GM18526 (cell line): Measurements from ENCODE around the gene TSC22D3.

ENCODE experiments used
- POLR2A ChIP-seq: IDR thresholded peaks from 3 replicates; pipeline ENCODE4 v1.6.1; 2011; ENCODE audit not compliant: insufficient read length; ENCODE audit errors: extremely low read depth

The TSC22D3 gene

DNA sequence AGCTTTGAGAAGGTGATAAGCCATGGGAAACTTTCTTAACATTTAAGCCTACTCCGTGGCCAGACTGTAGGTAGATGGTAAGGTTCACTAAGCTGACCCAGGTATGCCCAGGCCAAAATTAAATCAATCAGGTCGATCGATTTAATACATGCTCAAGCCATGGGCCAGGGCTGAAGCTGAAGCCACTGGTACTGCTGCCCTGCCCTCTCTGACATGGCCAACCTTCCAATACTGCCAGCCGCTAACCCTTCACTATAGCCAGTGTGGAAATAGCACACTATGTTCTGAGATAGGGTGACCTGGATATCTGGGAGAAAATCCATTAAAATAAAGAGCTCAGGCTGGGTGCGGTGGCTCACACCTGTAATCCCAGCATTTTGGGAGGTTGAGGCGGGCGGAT, 31.6 kb downstream of the TSC22D3 start:
- TF ChIP-seq POLR2A, result no peak

DNA sequence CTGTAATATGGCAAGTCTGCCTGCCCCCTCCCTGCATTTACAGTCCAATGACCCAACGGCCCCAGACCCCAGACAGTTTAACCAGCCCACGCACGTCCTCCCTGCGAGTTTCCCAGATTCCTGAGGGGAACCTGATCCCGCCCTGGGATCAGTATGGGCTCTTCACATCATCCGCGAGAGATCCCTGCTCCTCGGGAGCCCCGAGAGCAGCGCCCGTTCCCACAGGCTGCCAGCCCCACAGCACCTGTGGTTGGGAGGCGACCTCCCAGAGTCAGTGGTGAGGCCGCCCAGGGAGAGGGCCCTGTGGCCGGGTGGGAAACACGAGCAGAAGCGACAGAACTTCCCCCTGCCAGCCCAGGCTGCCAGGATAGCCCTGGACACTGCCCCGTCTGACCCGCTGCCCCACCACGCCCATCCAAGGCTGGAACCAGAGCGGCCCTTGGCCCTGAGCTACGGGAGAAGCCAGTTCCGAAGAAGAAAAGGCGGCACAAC, 32.8 kb downstream of the TSC22D3 start:
- TF ChIP-seq POLR2A, result no peak

DNA sequence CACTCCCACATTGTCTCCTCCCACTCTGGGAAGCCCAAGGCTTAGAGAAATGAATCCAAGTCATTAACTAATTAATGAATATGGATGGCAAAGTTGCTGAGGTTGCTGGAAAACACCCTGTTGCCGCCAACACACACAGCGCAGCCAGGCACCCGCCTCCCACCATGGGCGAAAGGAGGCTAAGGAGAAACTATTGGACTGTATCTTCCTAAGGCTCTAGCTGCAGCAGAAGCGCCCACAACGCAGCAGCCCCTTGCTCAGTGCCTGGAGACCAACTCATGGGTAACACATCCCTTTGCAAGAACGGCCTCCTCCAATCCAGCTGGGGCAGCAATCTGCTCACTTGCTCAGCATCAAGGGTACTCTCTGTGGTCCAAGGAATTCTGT, 34.2 kb downstream of the TSC22D3 start:
- TF ChIP-seq POLR2A, result no peak

DNA sequence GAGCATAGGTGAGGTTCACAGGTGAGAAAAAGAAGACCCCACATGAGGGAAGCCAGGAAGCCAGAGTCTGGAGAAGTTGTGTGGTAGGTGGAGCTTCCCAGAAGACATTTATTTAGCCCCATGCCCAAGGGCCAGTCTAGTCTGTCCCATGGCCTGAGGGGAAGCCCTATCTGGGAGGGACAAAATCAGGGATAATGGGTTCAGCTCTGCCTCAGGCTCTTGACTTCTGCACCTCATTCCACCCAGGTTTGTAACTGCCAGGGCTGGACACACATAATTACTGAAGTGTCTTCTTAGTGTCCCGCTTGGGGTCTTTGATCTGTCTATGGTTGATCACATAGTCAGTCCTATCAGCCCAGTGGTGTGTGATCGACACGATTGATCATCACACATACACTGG, 36.0 kb downstream of the TSC22D3 start:
- TF ChIP-seq POLR2A, result no peak

DNA sequence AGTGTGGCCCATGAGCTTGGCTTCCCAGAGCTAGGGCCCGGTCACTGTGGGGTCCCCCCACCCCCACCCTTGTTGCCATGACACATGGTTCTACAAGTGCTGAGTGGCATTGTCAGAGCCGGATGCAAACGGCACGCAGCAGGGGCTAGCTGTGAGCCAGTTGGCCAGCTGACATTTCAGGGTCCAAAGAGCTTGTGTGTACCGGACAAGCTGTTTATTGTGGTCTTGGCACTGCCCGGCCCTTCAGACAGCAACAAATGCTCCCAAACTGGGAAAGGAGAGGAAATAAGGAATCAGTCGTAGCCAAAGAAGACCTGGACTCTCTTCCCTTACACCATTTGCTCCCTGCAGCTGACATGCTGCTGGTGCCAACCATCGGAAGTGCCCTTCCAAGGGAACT, 36.8 kb downstream of the TSC22D3 start:
- TF ChIP-seq POLR2A, result no peak

DNA sequence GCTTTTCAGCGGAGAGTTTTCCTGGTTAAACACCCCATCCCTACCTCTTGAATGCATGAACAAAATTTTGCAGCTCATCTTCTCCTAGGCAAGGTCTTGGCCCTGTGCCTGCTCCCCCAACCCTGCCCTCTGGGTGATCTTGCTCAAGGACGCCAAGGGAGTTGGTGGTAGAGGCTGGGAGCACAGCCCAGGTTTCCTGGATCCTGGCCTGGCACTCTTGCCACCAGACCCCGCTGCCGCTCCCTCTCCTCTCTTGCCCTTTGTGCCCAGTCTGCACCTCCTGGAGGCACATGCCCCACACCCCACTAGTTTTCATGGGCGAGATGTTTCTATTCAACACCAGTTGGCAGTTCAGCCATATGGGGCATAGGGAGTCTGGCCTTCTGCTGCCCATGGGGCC, 37.3 kb downstream of the TSC22D3 start:
- no peak for TF ChIP-seq POLR2A

DNA sequence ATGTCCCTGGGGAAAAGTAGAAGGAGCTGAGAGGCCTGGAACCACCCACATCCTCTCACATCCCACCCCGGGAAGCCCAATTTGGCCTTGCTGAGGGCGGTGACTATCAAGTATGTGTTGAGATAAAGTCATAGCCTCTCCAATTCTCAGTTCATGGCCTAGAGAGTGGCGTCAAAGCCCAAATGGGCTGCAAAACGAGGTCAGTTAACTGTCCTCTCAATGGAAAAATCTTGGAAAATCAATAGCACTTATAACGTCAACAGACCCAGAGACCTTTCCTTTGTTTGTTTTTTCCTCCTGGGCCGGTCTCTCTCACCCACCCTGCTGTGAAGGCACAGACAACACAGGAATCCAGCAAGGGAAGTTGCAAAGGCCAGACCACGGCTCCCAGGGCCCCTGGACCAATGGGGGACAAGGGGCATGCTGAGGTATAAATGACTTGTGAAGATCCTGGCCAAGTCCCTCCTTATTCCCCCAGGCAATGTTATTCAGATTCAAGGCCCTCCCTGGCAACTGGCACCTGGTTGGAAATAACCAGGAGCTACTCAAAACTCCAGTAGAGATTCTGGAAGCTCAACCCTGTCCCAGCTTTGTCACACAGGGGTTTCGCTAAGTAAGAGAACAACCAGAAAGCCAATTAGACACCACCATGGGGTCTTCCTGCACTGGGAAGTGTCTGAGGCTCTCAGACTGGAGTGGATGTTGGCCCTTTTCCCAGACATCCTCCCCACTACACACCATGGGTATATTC, 38.6 kb downstream of the TSC22D3 start:
- TF ChIP-seq POLR2A, result no peak

DNA sequence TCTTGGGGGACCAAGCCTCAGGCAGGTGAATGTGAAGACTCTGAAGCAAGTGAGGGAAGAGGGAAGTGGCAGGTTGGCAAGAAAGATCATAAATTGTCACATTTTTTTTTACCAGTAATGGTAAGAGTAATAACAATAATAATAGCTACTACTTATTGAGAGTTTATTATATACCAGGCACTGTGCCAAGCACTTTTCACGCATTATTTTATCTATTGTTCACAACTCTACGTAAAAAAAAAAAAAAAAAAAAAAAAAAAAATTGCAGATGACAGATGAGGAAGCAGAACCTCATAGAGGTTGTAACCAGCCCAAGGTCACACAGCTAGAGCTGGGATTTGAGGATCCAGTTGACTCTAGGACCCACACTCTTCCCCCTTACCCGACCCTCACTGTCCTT, 40.9 kb downstream of the TSC22D3 start:
- TF ChIP-seq POLR2A, result no peak

DNA sequence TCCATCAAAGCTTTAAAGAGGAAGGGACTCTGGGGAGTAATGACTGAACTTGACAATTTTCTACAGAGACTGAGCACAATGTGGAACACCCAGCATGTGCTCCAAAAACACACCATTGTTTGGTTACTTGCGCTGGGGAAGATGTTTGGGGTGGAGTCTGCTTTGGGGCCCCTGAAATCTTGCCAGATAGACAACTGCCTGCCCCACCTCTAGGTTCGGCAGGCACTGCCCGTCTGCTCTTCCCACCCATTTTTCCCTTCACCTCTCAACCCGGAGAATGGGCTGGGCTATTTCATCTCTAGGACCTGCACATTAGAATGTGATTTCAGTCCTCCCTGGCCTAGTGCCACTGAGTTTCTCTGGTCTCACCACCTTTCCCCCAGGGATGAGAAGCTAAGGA, 41.9 kb downstream of the TSC22D3 start:
- TF ChIP-seq POLR2A, result no peak

DNA sequence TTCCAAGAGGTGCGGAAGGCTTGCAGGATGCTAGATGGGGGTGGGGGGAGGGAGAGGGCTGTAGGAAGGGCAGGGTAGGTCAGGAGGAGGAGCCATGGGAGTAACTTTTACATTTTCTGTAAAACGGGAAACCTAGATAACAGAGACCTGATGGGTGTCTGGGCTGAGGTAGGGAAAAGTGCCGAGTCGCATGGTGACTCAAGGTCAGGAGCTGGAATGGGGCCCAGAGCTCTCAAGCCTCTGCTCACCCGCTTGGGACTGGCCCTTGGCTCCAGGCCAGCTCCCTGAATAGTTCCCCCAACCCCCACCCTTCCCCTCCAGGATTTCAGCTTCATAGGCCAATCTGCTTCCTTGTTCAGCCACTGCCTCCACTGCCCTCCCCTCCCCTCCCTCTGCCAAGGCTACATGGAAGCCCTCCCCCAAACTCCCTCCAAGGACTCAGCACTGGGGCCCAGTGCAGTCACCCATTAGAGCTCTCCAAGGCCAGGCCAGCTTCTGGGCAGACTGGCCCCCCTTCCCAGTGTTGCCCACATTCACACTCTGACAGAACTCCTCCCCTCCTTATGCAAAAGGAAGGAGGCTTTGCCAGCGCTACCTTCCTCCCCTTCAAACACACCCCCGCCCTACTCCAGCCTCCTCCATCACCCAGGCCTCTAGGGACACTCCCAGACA, 43.6 kb downstream of the TSC22D3 start:
- no peak for TF ChIP-seq POLR2A

DNA sequence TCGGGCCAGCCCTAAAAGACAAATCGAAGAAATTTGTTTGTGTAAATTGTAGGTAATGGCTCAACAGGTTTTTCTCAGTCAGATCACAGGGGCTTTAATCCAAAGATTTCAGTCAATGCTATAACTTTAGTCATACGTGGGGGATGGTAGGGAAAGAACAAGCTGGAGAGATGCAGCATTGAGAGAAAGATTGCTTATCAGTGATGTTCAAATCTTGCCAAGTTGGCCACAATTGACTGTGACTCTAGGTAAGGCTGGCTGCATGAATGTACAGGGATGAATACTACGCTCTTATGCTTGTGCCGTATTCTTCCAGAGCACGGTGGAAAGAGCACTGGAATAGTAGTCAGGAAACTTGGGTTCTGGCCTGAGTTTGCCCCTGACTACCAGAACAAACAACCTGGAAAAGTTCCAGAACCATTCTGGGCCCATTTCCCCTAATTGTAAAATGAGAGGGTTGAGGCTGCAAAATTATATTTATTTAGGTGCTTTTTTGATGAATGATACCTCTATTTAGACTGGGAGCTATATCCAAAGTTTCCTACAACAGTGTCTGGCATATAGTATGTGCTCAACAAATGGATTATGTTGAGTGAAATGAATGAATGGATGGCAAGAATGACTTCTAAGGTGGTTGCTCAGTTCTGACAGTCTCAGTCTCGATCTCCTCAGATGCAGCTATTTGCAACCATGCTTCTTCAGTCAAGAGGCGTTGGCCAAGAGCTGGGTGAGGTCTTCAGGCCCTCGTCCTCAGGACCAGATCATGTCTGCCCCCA, 44.4 kb downstream of the TSC22D3 start:
- no peak for TF ChIP-seq POLR2A

DNA sequence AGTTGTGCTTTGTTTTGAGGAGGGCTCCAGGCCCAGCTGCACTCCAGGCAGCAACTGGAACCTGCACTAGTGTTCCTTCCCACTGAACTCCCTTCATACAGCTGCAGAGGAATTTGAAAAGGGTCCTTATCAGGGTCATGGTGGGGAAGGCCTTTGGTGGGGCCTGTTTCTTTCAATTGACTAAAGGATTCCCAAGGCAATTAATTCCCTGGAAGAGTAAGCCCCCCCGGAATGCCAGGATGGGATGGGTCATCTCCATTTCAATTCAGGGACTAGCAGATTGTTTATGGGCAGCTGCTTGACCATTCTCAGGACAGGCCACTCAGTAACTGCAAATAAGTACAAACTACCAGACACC, 45.3 kb downstream of the TSC22D3 start:
- TF ChIP-seq POLR2A, result no peak

DNA sequence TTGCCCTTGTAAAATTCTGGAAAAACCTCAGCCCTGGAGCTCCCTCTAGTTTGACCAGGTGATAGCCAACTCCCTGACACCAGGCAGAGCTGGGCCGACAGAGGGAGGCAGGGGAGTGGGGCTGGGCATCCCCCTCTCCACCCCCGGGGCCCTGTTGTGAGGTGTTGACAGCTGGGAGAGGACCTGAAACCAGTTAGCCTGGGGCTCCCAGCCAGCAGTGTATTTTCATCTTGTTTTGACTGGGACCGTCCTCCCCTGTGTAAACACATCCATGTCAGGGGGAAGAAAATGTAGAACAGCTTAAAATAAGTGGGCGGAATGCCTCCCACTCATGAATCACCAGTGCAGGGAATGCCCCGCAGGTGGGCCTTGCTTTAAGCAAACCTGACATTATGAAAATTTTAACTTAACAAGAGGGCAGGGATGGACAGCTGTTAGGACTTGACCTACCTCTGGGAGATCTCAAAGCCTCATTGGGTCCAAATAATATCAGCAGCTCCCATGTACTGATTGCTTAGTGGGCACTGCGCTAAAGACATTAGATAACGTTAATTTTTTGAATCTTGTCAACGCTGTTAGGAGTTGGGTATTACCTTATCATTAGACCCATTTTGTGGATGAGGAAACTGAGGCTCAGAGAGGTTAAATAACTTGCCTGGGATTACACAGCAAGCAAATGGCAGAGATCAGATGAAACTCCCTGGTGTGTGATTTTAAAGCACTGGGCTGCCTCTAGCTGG, 45.9 kb downstream of the TSC22D3 start:
- TF ChIP-seq POLR2A, result no peak

DNA sequence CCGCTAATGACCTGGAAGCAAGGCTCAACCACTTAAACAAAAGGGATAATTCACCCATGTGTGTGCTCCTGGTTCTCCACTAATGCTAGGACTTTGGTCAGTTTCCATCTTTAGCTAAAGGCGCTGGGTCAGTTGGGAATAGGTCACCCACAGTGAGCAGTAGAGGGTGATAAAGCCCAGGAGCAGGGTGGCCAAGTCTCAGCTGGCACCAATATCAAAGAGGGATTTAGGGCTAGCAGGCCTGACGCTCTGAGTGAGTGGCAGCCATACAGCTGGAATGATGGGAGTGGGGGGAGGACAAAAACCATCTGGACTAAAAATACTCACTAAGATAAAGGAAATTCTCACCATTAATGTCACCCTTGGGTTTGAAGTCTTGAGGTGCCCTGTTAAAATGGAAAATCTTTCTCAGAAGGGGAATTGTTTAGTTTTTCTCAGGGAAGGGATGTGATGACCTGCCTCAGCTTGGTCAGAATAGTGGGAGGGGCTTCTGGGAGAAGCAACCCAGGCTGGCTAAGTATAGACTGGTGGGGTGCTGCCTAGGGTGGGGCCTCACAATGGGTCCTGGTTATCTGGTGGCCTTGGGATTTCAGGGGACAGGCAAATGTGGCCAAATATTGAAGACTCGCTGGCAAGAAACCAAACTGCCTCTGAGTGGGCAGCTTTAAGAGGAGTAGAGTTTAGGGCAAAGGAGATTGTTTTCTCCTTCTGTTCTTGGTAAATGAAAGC, 47.1 kb downstream of the TSC22D3 start:
- TF ChIP-seq POLR2A, result no peak
